Thoracic aorta (tissue), 2 donors: ENCODE data around the gene SPON1. TPM values are rescaled to one million over a fixed set of nuclear protein-coding genes. Genes with fewer than 3 reads are reported as not detected.

Experiments
- ATAC-seq: fragments of 150-250 bp; one replicate; pipeline ENCODE4 v1.8.0; 2017; ENCODE audit warnings: low read depth; ENCODE audit not compliant: insufficient number of reproducible peaks, low FRiP score
- DNase-seq: peaks from one replicate; pipeline ENCODE4 v3.0.0-alpha.2; 2020; ENCODE audit warnings: low spot score
- H3K27ac ChIP-seq, 2 donors: fragments of 200-600 bp; sonication (generic); 1 replicate in 1 of 2; 2 replicates in 1 of 2; pipeline ENCODE4 v1.5.1; 2016; ENCODE audit warnings: mild to moderate bottlenecking in 2 of 2, moderate library complexity in 2 of 2
- H3K27me3 ChIP-seq: fragments of 200-600 bp; sonication (generic); replicated peaks from 2 replicates; pipeline ENCODE4 v1.6.0; 2016; ENCODE audit warnings: mild to moderate bottlenecking; ENCODE audit not compliant: insufficient read depth
- H3K36me3 ChIP-seq: fragments of 200-600 bp; sonication (generic); one replicate; pipeline ENCODE4 v1.5.1; 2016
- H3K4me1 ChIP-seq, 2 donors: fragments of 200-600 bp; sonication (generic); 1 replicate in 1 of 2; 2 replicates in 1 of 2; pipeline versions ENCODE4 v1.5.1 to v1.6.0; 2016; ENCODE audit warnings: low read depth in 2 of 2, mild to moderate bottlenecking in 1 of 2; ENCODE audit not compliant: control insufficient read depth in 1 of 2
- H3K4me3 ChIP-seq: fragments of 200-600 bp; sonication (generic); 2 replicates; pipeline ENCODE4 v1.5.1; 2016; ENCODE audit warnings: mild to moderate bottlenecking
- H3K9me3 ChIP-seq: fragments of 200-600 bp; sonication (generic); 2 replicates; pipeline ENCODE4 v1.5.1; 2016
- CTCF ChIP-seq: fragments of 200-600 bp; sonication (generic); IDR thresholded peaks from one replicate; pipeline ENCODE4 v1.5.1; 2019; ENCODE audit warnings: antibody characterized with exemption
- total RNA-seq, 2 donors: library from RNA; depleted of rRNA; stranded (reverse); fragments of >200 nt; gene quantifications; one replicate each; pipeline versions ENCODE4 v1.1.0 to v1.2.3, GENCODE V29; 2016

Gene SPON1
- total RNA-seq, 2 donors from 2014 or later: 20.6 to 48.5 TPM

DNA sequence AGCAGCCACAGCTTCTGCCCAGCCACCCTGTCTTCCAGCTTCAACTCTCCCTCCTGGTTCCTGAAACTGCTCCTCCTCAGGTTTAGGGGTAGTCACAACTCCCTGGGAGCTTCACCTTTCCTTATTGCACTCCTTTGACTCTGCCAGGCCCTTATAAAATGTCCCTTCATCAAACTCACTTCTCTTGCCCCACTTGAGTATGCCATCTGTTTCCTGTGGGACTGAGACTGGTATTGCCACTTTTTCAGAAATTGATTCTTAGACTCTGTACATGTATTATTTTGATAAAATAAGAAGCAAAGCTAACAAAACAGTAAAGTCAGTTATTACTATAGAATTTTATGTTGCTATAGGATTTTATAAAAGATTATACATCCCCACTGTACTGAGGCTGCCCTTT, 134.1 kb downstream of the SPON1 start:
- DNase-seq: no peak
- no peaks in the 10 kb centered on the region for H3K9me3 ChIP-seq
- H3K4me1 ChIP-seq: no peaks in the 10 kb centered on the region
- TF ChIP-seq CTCF: no peak
- ATAC-seq: no peak
- no peaks in the 10 kb centered on the region for H3K27me3 ChIP-seq
- H3K4me3 ChIP-seq: no peak overlapping the region
- H3K36me3 ChIP-seq: no peaks in the 10 kb centered on the region
- no peak overlapping the region for H3K27ac ChIP-seq

DNA sequence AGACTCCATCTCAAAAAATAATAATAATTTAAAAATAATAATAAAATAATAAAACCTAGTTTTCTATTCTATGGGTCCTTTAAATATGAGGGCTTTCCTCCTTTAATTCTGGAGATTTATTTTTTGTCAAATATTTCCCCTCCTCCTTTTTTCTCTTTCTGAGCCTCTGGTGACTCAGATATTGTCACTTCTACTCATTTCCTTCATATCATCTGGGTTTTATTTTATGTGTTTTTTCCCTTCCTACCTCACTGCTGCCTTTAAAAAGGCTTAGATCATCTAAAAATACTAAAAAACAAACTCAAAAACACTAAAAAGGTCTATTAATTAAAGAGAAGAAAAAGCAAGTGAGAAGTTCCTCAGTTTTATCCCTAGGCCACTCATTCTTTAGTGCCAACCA, 138.9 kb downstream of the SPON1 start:
- Histone ChIP-seq H3K9me3 (no peaks in the 10 kb centered on the region), H3K27me3 (no peaks in the 10 kb centered on the region), H3K27ac (no peak overlapping the region), H3K36me3 (no peaks in the 10 kb centered on the region), H3K4me1 (peaks cover 0 to 6% of the 10 kb centered on the region in 2 donors), H3K4me3 (no peak overlapping the region)
- ATAC-seq: no peak
- TF ChIP-seq CTCF: no peak
- DNase-seq: no peak

DNA sequence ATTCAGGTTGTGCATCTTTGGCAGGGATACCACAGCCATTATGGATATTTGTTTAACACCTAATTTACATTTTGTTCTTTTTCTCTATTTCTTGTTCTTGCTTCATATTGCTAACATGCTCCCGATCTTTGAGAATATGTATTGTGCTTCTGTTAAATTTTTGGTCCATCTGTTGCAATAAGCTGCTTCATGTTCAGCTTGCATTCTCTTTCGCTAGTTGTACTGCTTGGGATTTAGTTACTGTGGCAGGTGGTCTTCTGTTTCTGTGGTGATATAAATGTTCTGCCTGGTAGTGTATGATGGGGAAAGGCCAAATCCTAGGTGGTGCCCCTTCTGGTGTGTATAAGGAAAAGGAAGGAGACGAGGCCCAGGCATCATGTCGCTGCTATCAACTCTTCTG, 140.2 kb downstream of the SPON1 start:
- Histone ChIP-seq H3K36me3 (no peaks in the 10 kb centered on the region), H3K27ac (no peak overlapping the region), H3K9me3 (no peaks in the 10 kb centered on the region), H3K4me1 (peaks cover 0 to 12% of the 10 kb centered on the region in 2 donors), H3K27me3 (no peaks in the 10 kb centered on the region), H3K4me3 (no peak overlapping the region)
- DNase-seq (no peak), ATAC-seq (no peak)
- TF ChIP-seq CTCF: no peak

GRCh38 chr11:14105446-14105845, 142.9 kb downstream of the SPON1 start:
- ATAC-seq: no peak
- no peak overlapping the region for H3K4me3 ChIP-seq
- peaks cover 0 to 13% of the 10 kb centered on the region in 2 donors for H3K4me1 ChIP-seq
- no peaks in the 10 kb centered on the region for H3K9me3 ChIP-seq
- no peak overlapping the region for H3K27ac ChIP-seq
- no peak for DNase-seq
- no peaks in the 10 kb centered on the region for H3K27me3 ChIP-seq
- no peaks in the 10 kb centered on the region for H3K36me3 ChIP-seq
- TF ChIP-seq CTCF: no peak

GRCh38 chr11:14106303-14107049, 144.0 kb downstream of the SPON1 start:
- no peak for TF ChIP-seq CTCF
- ATAC-seq (no peak), DNase-seq (no peak)
- H3K27me3 ChIP-seq: no peaks in the 10 kb centered on the region
- H3K27ac ChIP-seq: no peak overlapping the region
- H3K36me3 ChIP-seq: no peaks in the 10 kb centered on the region
- H3K9me3 ChIP-seq: no peaks in the 10 kb centered on the region
- no peak overlapping the region for H3K4me3 ChIP-seq
- H3K4me1 ChIP-seq: peaks cover 1 to 23% of the 10 kb centered on the region in 2 donors
